ENCODE data around the gene JAZF1.

JAZF1 gene

DNA sequence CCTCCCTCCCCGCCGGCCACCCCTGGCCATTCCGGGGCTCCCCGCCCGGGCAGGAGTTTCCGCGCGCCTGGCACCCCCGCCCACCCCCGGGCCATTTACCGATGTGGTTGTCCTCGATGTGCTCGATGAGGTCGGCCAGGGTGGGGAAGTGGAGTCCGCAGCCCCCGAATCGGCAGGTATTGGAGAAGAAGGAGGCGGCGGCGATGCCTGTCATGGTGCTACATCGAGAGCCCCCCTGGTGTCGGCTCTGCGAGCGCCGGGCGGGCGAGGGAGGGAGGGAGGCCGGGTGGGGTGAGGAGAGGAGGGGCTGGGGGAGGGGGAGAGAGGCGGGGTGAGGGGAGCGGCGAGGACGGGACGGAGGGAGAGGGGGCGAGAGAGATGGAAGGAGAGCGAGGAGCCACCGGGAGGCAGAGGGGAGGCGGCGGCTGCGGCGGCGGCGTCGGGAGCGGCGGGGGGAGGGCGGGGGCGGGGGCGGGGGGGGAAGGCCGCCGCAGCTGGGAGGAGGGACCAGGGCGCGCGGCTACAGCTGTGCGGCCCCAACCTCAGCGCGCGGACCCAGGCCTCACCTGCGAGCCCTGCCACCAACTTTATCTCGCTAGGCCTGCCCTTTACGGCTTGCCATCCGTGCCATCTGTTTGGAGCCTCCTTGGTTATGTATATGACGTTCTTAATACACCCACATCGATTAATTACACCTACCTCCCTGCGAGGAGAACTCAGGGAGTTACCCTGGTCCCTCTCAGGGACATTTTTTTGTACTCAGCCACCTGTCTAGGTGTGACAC lies at the start of gene JAZF1:
Gene JAZF1 (minus strand): TSS at position 432 of the 784 bp plus-strand sequence.
- no peak for DNase-seq

DNA sequence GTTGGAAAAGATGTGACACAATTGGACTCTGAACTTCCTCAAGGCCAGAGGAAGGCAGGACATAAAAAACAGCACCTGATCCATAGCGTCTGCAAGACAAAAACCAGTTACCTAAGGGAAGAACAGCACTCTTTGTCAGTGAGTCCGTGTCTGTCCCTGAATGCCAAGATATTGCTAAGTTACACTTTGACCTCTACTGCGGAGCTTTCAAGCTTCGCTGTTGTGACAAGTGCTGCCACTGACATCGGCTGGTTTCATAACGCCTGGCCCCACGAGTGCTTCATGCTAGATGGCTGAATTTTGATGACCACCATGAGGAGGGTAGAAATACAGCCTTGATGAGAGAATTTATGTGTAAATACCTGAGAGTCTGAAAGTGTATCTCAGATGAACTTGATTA lies 49.7 kb upstream of the JAZF1 start:
- no peak for DNase-seq

DNA sequence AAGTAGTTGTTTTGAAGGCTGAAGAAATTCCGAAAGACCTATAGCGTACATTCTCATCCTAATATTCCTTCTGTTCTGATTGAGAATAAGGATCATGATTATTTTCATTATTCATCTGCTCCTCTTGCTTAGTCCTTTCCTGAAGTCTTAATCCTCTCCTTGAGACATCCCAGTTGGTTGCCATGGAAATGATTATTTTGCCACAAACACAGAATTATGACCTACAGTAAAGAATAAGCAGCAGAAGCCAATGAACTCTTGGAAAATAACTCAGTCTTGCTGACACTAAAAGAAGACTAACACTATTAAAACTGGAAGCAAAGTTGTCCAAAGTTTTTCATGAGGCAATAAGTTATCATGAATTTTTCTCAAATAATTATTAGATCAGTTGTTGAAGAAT lies 47.8 kb upstream of the JAZF1 start:
- no peak for DNase-seq

DNA sequence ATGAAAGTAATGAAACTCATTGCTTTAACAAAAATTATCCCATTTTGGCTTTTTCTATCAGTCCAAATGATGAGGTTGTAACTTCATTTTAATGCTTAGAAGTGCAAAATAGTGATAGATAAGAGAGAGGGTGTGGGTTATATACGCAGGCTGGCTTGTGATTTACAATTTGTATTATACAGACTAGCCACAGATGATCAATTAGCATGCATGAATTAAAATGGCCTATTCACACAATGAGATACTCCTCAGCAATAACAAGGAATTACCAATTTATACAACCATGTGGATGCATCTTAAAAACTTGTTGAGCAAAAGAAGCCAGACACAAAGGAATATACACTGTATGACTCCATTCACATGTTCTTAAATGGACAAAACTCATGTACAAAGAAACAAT lies 45.4 kb upstream of the JAZF1 start:
- no peak for DNase-seq

DNA sequence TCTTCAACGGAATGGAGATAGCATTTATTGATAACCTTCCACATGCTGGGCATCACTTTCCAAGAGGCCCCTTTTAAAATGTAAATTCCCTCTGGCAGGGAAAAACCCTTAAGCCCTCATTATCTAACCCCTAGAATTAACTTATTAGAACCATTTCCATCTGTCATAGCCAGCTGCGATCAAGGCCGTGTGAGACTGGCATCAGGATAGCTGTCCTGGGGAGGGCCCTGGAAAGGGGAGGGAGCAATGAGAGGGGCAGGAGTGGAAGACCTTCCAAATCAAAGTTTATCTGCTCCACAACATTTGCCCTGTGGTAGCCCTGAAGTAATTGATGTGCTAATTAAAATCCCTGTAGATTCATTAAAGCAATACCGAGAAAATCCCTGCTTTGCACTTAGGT lies 45.0 kb upstream of the JAZF1 start:
- peak; percentile 83 for DNase-seq

DNA sequence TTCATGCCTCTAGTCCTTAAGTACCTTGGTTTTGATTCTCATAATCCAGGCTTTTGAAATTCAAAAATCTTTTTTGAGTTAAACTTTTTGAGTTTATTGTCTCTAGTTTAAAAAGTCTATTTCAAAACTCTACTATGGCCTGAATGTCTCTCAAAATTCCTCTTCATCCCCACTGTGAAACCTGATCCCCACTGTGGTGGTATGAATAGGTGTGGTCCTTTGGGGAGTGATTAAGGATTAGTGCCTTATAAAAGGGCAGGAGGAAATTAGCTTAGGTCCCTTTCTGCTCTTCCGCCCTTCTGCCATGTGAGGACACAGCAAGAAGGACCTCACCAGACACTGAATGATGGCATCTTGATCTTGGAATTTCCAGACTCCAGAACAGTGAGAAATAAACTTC lies 44.1 kb upstream of the JAZF1 start:
- DNase-seq: no peak

DNA sequence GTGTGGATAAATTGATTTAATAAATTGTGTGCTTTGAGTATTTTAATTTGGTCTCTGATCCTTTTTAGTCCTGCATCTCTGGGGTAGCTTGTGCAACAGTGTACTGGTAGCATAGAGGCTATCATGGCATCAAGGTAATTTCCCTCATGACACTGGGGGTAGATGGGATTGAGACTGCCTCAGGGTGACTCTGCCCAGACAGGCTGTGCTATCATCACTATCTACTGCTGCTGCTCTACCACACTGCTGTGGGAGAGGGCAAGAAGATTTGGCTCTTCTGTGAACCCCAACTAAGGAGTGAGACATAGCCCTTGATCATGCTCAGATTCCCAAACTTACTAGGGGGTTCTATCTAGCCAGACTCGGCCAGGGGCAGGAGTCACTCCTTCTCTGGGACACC lies 43.6 kb upstream of the JAZF1 start:
- no peak for DNase-seq

DNA sequence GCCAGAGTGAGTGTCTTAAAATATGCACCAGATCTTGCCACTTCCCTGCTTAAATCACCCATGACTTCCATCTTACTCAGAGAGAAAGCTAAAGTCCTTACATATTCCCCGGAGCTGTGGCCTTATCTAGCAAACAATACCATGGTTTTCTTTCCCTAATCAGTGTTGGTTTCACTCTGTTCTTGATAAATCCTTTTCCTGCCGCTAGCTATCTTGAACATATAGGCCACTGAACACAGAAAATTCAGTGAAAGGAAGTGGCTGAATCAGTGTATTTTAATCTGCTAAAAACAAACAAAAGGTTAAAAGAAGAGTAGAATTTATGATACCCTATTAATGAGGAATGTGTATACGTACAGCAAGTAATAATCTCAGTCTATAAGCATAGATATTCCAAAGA lies 42.0 kb upstream of the JAZF1 start:
- DNase-seq: no peak

DNA sequence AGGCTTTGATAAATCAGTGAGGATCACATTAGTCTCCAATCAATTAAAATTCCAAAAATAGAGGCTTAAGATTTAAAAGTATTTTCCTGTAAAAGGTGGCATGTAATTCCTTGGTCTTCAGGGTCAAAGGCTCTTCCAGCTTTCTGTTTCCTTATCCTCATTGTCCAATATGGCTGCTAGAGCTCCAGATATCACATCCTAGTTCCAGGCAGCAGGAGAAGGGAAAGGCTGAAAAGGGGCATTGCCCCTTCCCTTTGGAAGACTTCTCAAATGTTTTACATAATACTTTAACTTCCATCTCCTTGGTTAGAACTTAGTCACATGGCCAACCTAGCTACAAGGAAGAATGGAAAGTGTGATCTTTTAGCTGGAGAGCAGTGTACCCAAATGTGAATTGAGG lies 39.2 kb upstream of the JAZF1 start:
- no peak for DNase-seq

DNA sequence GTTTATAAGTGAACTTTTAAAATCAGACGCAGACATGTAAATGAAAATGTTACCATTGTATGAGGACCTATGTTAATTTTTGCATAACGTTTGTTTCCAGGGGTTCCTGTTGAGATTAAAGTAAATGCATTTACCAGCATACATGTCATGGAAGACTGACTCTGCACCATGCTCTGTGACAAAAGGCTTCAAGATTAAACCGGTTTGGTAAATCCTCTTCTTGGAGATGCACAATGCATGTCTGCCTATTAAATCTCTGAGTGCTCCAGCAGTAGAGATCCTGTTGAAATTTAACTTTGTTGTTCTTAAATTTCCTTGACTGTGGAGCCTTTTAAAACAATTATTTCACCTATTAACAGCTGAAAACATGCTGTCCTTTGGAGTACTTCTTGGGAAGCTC lies 36.5 kb upstream of the JAZF1 start:
- DNase-seq: no peak

DNA sequence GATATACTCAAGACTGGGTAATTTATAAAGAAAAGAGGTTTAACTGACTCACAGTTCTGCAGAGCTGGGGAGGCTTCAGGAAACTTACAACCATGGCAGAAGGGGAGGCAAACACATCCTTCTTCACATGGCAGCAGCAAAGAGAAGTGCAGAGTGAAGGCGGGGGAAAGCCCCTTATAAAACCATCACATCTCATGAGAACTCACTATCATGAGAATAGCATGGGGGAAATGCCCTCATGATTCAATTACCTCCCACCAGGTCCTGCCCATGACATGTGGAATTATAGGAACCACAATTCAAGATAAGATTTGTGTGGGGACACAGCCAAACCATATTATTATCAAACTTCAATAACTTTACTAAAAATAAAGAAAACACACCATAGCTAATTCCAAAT lies 30.4 kb upstream of the JAZF1 start:
- no peak for DNase-seq

DNA sequence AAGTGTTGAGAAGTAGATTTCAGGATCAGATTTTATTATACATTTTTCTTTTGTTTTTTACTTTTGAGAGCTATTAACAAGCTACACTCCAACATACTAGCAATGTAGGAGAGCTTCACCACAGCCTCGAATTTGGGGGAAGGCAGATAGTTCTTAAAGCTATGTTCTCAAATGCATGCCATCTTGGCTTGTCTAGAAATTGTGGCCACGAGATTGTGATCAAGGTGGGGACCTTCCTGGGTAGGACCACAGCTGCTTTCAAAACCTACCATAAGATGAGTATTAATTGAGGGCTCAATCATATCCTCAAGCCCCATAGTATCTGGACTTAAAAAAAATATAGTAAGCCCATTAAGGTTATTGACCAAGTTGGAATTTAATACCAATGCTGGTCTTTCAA lies 27.9 kb upstream of the JAZF1 start:
- DNase-seq: no peak

DNA sequence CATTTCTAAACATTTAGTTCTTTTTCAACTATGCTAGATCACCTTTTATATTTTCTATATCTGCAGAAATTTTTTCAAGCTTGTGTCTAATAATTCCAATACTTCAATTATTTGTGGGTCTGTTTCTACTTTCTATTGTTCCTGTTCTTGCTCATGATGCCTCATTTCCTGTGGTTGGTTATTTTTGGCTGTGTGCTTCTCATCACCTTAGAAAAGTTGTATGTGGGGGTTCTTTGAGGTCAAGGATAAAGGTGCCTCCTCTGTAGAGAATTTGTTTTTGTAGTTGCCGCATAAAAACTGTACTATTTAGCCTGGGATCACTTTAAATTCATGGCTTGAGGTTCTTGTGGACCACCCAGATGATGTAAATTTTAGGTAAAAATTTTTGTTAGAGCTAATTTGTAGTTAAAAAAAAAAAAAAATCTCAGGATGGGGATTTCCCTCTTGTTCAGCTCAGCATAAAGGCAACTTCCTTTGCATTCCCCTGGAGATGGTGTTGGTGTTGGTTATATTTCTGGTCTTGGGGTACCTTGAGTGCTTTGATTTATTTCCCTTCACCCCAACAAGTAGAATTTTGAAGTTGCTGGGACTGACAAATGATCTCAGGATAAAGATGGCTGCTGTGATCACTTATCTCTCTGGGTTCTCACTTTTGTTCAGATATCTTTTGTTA lies 27.0 kb upstream of the JAZF1 start:
- DNase-seq: no peak

DNA sequence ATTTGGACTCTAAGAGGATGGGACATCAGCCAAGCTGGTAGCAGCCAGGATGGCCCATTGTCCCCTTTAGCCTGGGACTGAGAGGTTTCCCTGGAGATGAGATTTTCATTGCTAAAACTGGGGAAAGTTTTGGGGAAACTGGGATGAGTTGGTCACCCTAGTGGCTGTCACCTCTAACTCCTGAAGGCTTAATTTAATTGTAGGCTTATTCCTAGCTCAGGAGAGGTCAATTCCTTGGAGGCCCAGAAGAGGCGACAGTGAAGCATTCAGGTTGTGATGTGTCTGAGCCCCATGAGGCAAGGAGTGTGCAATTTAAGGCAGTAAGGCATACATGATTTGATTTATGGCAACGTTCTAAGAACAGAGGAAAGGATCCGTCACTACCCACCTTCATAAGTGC lies 24.9 kb upstream of the JAZF1 start:
- DNase-seq: no peak

DNA sequence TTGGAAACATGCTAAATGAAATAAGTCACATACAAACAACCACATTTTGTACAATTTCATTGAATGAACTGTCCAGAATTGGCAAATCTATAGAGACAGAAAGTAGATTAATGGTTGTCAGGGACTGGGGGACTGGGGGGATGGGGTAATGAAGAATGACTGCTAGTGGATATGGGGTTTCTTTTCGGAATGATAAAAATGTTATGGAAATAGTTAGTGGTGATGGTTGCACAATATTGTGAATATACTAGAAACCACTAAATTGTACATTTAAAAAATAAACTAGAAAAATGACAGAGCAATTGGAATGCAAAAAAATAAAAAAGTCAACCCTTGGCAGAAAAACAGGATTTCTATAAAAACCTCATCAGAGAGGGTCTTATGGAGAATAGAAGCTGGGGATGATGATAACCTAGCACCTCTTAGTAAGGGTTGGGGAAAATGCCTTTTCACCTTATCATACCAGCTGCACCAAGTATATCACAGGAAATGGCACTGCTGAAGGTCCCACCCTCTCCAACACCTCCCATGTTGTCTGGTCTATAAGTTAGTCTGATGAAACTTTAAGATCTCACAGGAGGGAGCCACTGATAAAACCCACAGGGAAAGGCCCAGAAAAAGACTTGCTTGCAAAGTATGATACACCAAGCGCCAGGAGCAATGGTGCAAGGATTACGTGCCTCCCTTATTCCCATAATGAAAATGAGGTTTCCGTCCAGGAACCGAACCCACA lies 23.1 kb upstream of the JAZF1 start:
- no peak for DNase-seq

DNA sequence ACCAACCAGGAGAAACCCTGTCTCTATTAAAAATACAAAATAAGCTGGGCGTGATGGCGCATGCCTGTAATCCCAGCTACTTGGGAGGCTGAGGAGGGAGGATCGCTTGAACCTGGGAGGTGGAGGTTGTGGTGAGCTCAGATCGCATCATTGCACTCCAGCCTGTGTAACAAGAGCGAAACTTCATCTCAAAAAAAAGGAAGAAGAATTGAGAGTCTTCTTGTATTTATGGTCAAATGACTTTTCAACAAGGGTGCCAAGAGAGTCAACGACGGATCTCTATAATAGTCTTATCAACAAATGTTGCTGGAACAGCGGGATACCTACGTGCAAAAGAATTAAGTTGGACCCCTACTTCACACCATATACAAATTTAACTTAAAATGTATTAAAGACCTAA lies 21.6 kb upstream of the JAZF1 start:
- DNase-seq: no peak

DNA sequence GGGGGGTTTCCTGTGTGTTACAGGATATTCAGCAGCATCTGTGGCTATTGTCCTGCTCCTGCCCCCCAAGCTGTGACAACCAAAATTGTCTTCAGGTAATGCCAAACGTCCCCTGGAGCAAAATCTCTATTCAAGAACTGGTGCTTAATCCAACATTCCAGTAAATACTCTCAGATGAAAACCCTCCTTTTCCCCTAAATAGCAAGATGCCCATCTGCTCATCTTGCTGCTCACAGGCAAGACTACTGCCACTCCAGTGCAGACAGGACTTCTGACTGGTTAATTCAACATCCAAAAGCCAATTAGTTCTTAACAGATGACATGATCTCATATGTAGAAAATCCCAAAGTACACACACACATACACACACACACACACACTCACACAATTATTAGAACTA lies 20.5 kb upstream of the JAZF1 start:
- no peak for DNase-seq

DNA sequence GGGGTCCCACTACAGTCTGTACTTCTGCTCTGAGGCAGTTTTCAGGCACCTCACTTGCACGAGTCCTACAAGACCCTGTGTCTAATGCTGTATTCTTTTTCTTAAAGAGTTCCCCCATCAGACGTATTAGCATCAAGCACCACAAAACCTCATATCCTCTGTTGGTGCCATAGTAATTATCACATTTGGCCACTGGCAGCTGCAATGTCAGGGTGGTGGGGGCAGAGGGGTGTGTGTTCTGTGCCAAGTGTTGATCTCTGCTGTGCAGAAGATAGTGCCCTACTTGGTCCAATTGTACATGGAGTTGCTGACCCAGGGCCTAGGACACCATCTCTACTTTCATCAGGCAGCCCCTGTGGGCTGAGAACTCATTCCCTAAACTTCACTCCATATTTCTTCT lies 20.0 kb upstream of the JAZF1 start:
- no peak for DNase-seq

DNA sequence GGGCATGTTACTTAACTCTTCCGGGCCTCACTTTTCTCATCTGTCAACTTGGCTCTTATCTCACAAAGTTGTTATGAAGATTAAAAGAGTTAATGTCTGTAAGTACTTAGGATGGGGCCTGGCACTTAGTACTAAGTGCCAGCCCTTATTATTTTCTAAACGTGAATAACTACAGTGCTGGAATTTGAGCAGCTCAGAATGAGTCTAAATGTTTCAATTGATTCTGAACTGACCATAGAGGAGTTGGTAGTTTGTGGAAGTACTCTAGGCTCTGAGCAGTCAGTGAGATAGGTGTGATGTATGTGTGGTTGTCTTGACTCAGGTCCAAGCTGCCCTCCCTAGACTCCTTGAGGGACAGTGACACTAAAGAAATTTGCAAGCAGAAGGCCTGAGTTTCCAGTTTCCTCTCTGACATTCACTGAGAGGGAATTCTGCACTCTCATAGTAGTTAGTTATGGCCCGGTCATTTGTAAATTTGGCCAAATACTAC lies 18.5 kb upstream of the JAZF1 start:
- no peak for DNase-seq

DNA sequence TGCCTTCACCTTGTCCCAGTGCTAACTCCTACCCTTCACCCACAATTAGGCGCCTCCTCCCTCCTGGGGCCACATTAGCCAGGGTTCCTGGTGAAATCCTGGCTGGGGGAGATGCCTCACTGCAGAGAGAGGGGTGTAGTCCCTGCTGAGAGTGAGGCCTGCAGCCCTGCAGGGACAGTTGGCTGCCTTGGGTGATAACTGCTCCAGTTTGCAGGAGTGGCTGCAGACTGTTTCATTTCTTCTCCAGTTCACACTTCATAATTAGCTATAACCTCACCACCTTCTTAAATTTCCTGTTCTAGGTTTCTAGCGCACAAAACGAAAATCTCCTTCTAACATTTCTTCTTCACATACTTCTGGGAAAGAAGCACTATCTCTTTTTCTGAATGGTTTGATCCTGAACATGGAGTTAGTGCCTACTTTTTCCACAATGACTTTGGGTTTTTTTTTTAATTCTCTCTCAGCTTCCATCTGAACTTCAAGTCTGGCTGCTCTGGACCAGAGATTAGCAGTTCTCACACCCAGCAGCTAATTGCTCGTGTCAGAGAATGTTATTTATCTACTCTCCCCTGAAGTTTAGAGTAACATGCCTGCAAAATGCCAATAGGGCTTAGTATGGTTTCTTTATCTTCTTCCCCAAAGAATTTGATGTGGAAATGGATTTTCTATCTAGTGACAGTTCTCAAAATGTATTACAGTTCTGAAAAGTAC lies 15.5 kb upstream of the JAZF1 start:
- DNase-seq: no peak

DNA sequence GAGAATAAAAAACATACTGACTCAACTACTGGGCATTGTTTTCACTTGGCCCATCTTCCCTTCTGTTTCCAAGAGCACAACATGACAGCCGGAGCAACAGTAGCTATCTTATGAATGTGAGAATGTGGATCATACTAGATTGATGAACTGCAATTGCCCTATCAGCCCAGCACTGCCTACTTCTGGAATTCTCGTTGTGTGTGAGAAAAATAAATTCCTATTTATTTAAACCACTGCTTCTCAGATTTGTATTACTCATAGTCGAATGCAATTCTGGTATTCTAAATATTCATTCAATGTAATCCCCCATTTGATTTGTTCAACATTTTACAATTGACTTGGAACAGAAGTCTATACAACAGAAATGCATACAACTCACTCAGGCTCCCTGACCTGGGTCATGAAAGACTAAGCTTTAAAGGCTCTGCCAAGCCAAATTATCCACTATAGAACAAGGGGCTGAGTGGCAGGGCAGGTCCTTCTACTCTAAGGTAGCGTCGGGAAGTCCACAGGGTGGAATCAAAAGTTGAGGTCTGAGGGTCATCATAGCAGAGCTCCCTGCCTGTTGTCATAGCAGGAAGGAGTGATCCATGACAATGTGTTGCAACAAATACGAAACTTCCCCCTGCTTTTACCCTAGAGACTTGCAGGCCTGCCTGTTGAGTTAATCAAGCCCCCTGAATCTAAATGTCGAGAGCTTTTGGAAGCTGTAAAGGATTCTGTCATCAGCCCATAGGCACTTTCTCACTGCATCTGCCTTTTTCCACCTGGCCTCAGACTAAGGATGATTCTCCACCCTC lies 12.4 kb upstream of the JAZF1 start:
- no peak for DNase-seq

DNA sequence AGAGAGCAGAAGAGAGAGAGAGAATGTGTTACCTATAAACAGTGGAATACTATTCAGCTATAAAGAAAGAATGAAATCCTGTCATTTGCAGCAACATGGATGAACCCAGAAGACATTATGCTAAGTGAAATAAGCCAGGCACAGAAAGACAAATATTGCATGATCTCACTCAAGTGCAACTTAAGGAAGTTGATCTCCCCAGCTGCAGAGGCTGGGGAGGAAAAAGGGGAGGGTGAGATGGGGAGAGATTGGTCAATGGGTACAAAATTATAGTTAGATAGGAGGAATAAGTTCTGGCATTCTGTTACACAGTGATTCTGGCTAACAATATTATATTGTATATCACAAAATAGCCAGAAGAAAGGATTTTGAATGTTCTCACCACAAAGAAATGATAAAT lies 11.2 kb upstream of the JAZF1 start:
- DNase-seq: no peak

DNA sequence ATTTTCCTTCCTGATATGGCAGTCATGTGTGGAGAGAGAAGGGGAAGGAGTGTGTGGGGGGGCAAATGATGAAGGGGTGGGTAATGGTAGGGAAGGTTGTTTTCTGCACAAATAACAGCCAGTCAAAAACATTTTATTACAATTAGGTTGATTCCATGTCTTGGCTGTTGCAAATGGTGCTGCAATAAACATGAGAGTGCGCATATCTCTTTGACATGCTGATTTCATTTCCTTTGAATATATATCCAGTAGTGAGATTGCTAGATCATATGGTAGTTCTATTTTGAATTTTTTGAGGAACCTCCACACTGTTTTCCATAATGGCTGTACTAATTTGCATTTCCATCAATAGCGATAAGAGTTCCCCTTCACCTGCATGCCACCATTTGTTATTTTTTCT lies 10.6 kb upstream of the JAZF1 start:
- no peak for DNase-seq
